ENCODE results near the gene THSD4. TPM values are rescaled to one million over a fixed set of nuclear protein-coding genes. Genes with fewer than 3 reads are reported as not detected.
A peak's percentile ranks its signal among the peaks of the same experiment; 100 is the strongest.

THSD4 gene
- total RNA-seq, 1 experiment from 2014 or later = 29.3 TPM

- Histone ChIP-seq H3K9me2 (ENCODE audit: insufficient read depth) (no peaks in the 10 kb centered on the region), H3K36me3 (ENCODE audit: low read depth) (no peaks in the 10 kb centered on the region), H3K79me2 (ENCODE audit: low read depth) (no peaks in the 10 kb centered on the region), H3K27me3 (ENCODE audit: insufficient read depth, low read depth) (no peaks in the 10 kb centered on the region), H4K20me1 (ENCODE audit: insufficient read depth) (no peaks in the 10 kb centered on the region), H3F3A (ENCODE audit: insufficient read depth, low read depth) (peaks cover 7% of the 10 kb centered on the region; the same call in 1 of the 2 replicates), H3K4me3 (no peak overlapping the region), H2AFZ (no peak overlapping the region), H3K4me1 (replicated peaks; ENCODE audit: insufficient read depth) (peaks cover 47% of the 10 kb centered on the region), H3K9me3 (ENCODE audit: insufficient read depth, low read depth) (peaks cover 8% of the 10 kb centered on the region; the same call in 1 of the 2 replicates), H3K4me2 (0 out of 2 replicates have a peak overlapping the region, but pooled peaks have one; percentile 11), H3K27ac (no peak overlapping the region)
- intact Hi-C loops (cut with micrococcal nuclease; ENCODE audit: unreplicated experiment) = loop anchor here (1.0 to 10.0 kb wide), 8 partner anchors 145 to 766 kb away; partner anchors contain the start of genes LRRC49, THAP10 and THSD4
- CTCF ChIA-PET = interaction anchor here (0.6 to 1.0 kb wide), 4 partner anchors 54 to 542 kb away, joined by 3 to 6 read pairs (median 4); no protein-coding TSS in a partner anchor
- peak; percentile 71 for TF ChIP-seq CTCF (conservative IDR thresholded peaks at IDR 0.05)
- TF ChIP-seq EZH2 (IDR thresholded peaks at IDR 0.05; ENCODE audit: low read depth) = no peak
- peak in 1 of 2 experiments; percentile 53 for DNase-seq
- no TSS peak for BruUV-seq (replicated peaks)
- POLR2A ChIA-PET (ENCODE audit: unreplicated experiment) = interaction anchor here (0.6 kb wide), 1 partner anchor 360 kb away, joined by 3 read pairs; no protein-coding TSS in a partner anchor
These were observed 325.3 kb downstream of the THSD4 start for GRCh38 chr15:71440489-71441110.

GRCh38 chr15:71443538-71443937 lies 328.3 kb downstream of the THSD4 start:
- Histone ChIP-seq H3K27me3 (ENCODE audit: insufficient read depth, low read depth) (no peaks in the 10 kb centered on the region), H3K27ac (no peak overlapping the region), H3K9me2 (ENCODE audit: insufficient read depth) (no peaks in the 10 kb centered on the region), H3K4me1 (replicated peaks; ENCODE audit: insufficient read depth) (peaks cover 63% of the 10 kb centered on the region), H4K20me1 (ENCODE audit: insufficient read depth) (no peaks in the 10 kb centered on the region), H3K4me2 (no peak overlapping the region), H3K4me3 (no peak overlapping the region), H3K79me2 (ENCODE audit: low read depth) (0 out of 2 replicates have a peak, but pooled peaks cover 4% of the 10 kb centered on the region), H3K9me3 (ENCODE audit: insufficient read depth, low read depth) (no peaks in the 10 kb centered on the region), H2AFZ (no peak overlapping the region), H3K36me3 (ENCODE audit: low read depth) (no peaks in the 10 kb centered on the region), H3F3A (ENCODE audit: insufficient read depth, low read depth) (peaks cover 31% of the 10 kb centered on the region)
- intact Hi-C loops (cut with micrococcal nuclease; ENCODE audit: unreplicated experiment) = loop anchor here (10.0 kb wide), 2 partner anchors 619 to 769 kb away; no protein-coding TSS in a partner anchor
- BruUV-seq (replicated peaks) = no TSS peak
- CTCF ChIA-PET = interaction anchor here (0.8 to 1.5 kb wide), 3 partner anchors 53 to 335 kb away, joined by 3 to 15 read pairs (median 4); no protein-coding TSS in a partner anchor
- POLR2A ChIA-PET (ENCODE audit: unreplicated experiment) = no interaction called here
- TF ChIP-seq CTCF (conservative IDR thresholded peaks at IDR 0.05) = peak; percentile 80
- no peak for TF ChIP-seq EZH2 (IDR thresholded peaks at IDR 0.05; ENCODE audit: low read depth)
- peak in 1 of 2 experiments; percentile 45 for DNase-seq

GRCh38 chr15:71444032-71444810 lies 328.9 kb downstream of the THSD4 start:
- DNase-seq = no peak
- no peak overlapping the region for H3K4me3 ChIP-seq
- no peak overlapping the region for H2AFZ ChIP-seq
- no peaks in the 10 kb centered on the region for H3K36me3 ChIP-seq (ENCODE audit: low read depth)
- no peaks in the 10 kb centered on the region for H3K27me3 ChIP-seq (ENCODE audit: insufficient read depth, low read depth)
- 0 out of 2 replicates have a peak, but pooled peaks cover 4% of the 10 kb centered on the region for H3K79me2 ChIP-seq (ENCODE audit: low read depth)
- TF ChIP-seq EZH2 (IDR thresholded peaks at IDR 0.05; ENCODE audit: low read depth) = no peak
- no peak for TF ChIP-seq CTCF (conservative IDR thresholded peaks at IDR 0.05)
- POLR2A ChIA-PET (ENCODE audit: unreplicated experiment) = no interaction called here
- CTCF ChIA-PET = interaction anchor here (0.5 to 1.5 kb wide), 3 partner anchors 53 to 317 kb away, joined by 3 to 15 read pairs (median 6); no protein-coding TSS in a partner anchor
- intact Hi-C loops (cut with micrococcal nuclease; ENCODE audit: unreplicated experiment) = loop anchor here (10.0 kb wide), 2 partner anchors 619 to 769 kb away; no protein-coding TSS in a partner anchor
- peaks cover 63% of the 10 kb centered on the region for H3K4me1 ChIP-seq (replicated peaks; ENCODE audit: insufficient read depth)
- H3K27ac ChIP-seq = no peak overlapping the region
- no peaks in the 10 kb centered on the region for H4K20me1 ChIP-seq (ENCODE audit: insufficient read depth)
- H3K4me2 ChIP-seq = no peak overlapping the region
- H3K9me3 ChIP-seq (ENCODE audit: insufficient read depth, low read depth) = no peaks in the 10 kb centered on the region
- no TSS peak for BruUV-seq (replicated peaks)
- H3F3A ChIP-seq (ENCODE audit: insufficient read depth, low read depth) = peaks cover 34% of the 10 kb centered on the region
- no peaks in the 10 kb centered on the region for H3K9me2 ChIP-seq (ENCODE audit: insufficient read depth)
